T-helper 2 cell treated with Interferon-gamma antibody and Interleukin-4, amounts not matched to agents 5 μg/mL and 100 μg/mL, for 36 hours (primary cell): ENCODE data around the gene ZFHX3.

Experiments
- DNase-seq: peaks from one replicate; pipeline ENCODE4 v3.0.0; 2021; ENCODE audit warnings: low spot score
- H3K27ac Mint-ChIP-seq: one replicate; pipeline ENCODE4 v1.8.0; 2021; ENCODE audit warnings: mild to moderate bottlenecking, mixed read lengths
- H3K27me3 Mint-ChIP-seq: one replicate; pipeline ENCODE4 v1.8.0; 2021; ENCODE audit warnings: low read depth, mixed read lengths
- H3K36me3 Mint-ChIP-seq: one replicate; pipeline ENCODE4 v1.8.0; 2021; ENCODE audit warnings: low read depth, mixed read lengths
- H3K4me1 Mint-ChIP-seq: one replicate; pipeline ENCODE4 v1.8.0; 2021; ENCODE audit warnings: low read depth, mixed read lengths
- H3K4me3 Mint-ChIP-seq: one replicate; pipeline ENCODE4 v1.8.0; 2022; ENCODE audit warnings: mild to moderate bottlenecking, moderate library complexity, mixed read lengths
- H3K9me3 Mint-ChIP-seq: one replicate; pipeline ENCODE4 v1.8.0; 2021; ENCODE audit warnings: mixed read lengths

Gene ZFHX3

DNA sequence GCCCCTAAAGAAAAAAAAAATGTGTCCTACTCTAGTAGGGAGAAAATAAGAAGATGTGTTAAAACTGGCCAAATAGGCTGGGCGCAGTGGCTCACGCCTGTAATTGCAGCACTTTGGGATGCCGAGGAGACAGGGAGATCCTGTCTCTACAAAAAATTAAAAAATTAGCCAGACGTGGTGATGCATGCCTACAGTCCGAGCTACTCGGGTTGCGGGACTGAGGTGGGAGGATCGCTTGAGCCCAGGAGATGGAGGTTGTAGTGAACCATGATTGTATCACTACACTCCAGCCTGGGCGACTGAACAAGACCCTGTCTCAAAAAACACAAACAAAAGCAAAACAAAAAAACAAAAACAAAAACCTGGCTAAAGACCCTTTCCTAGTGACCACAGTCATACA, 15.9 kb downstream of the ZFHX3 start:
- H3K36me3 Mint-ChIP-seq, result no peaks in the 10 kb centered on the region
- no peaks in the 10 kb centered on the region for H3K9me3 Mint-ChIP-seq
- no peak overlapping the region for H3K4me3 Mint-ChIP-seq
- peaks cover 3% of the 10 kb centered on the region for H3K4me1 Mint-ChIP-seq
- no peak for DNase-seq
- no peak overlapping the region for H3K27ac Mint-ChIP-seq
- H3K27me3 Mint-ChIP-seq, result peaks cover 29% of the 10 kb centered on the region

DNA sequence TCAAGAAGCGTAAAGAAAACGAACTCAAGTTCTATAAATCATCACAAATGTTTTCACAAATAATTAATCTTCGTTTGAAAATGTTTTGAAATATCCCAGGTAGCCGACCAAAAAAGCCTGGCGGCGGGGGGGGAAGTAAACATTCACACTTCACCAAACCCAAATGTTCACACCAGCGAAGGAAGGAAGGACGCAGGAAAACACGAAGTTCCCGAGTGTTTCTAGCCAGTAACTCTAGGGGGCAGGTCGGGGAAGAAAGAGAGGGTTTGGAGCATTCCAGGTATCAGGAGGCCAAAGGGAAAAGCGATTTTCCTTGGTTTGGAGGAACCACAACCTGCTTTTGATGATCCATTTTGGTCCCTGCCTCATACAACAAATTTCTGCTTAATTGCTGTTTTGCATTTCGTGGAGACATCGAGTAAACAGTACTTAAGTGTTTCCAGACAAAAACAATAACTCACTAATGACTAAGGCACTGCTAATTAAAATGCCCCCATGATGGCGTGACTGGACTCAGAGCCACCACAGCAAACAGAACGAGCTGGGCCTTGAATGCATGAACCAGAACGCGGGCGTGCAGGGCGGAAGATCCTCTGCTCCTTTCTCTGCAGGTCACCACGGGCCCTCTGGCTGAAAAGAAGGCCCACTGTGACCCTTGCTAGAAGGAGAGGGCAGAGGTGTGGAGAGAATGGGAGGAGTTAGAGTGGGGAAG, 16.6 kb downstream of the ZFHX3 start:
- Mint-ChIP-seq H3K36me3 (no peaks in the 10 kb centered on the region), H3K27ac (no peak overlapping the region), H3K4me3 (no peak overlapping the region), H3K9me3 (no peaks in the 10 kb centered on the region), H3K4me1 (peaks cover 3% of the 10 kb centered on the region), H3K27me3 (peaks cover 24% of the 10 kb centered on the region)
- DNase-seq, result no peak

DNA sequence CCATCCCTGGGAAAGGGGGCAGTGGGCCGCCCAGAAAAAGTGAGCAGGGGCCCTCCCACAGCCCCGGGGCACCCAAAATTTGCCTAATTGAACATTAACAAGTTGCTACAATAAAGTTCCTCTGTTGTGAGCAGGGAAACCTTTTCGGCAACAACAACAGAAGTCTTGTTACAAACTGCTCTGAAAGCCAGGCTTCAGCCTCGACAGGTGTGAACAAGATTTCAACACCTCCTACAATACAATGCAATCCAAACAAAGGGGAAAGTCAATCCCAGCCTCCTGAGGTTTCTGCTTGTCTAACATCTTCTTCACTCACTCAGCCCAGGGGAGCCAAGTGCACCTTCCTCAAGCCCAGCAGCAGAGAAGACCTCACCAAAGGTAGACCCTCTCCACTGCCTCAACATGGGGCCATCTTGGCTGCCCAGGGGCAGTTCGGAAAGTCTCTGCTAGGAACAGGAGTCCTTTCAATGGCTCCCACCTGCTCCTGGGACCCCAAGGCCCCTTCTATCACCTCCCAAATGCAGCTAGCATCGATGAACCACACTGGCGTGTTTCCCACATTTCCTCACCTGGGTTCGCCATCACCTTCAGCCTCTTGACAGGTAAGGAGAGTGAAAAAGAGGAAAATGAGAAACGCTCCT, 19.1 kb downstream of the ZFHX3 start:
- no peaks in the 10 kb centered on the region for H3K36me3 Mint-ChIP-seq
- no peaks in the 10 kb centered on the region for H3K9me3 Mint-ChIP-seq
- no peak overlapping the region for H3K4me3 Mint-ChIP-seq
- no peaks in the 10 kb centered on the region for H3K4me1 Mint-ChIP-seq
- H3K27ac Mint-ChIP-seq, result no peak overlapping the region
- DNase-seq, result no peak
- peaks cover 8% of the 10 kb centered on the region for H3K27me3 Mint-ChIP-seq

DNA sequence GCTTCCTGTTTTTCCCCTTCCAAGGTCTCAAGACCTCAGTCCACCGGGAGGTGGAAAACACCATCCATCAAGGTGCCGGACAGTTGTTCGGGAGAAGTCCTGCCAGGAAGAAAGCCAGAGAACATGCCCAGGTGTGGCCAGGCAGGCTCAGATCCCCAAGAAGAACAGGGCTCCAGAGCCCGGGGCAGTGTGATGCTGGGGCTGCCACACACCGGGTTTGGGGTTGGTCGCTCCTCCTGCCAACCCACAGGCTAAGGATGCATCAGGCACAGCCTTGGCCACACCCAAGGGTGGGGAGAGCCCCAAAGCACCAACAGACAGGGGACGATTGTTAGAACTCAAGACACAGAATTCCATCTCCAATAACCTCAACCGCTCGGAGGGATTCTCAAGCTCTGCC, 19.7 kb downstream of the ZFHX3 start:
- Mint-ChIP-seq H3K27me3 (peaks cover 6% of the 10 kb centered on the region), H3K27ac (no peak overlapping the region), H3K4me3 (no peak overlapping the region), H3K36me3 (no peaks in the 10 kb centered on the region), H3K9me3 (no peaks in the 10 kb centered on the region), H3K4me1 (no peaks in the 10 kb centered on the region)
- DNase-seq, result no peak

DNA sequence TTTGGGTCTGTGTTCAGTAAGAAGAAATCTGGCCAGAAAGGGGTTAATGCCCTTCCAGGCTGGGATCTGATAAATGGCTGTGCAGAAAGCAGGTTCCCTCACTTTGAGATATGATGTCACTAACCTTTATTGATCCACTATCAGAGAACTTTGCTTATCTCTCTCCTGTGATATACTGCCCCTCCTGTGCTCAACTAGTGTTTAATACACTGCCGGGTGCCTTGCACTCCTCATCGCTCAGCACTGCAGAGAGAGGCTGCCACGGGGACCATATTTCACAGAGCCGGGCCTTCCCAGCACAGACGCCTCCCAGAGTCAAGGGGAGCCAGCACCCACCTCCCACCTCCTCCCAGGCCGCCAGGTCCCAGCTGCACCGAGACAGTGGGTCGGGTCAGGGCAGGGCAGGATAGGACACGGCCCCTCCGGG, 20.2 kb downstream of the ZFHX3 start:
- no peak overlapping the region for H3K4me3 Mint-ChIP-seq
- peaks cover 6% of the 10 kb centered on the region for H3K27me3 Mint-ChIP-seq
- DNase-seq, result no peak
- no peaks in the 10 kb centered on the region for H3K4me1 Mint-ChIP-seq
- no peaks in the 10 kb centered on the region for H3K9me3 Mint-ChIP-seq
- no peaks in the 10 kb centered on the region for H3K36me3 Mint-ChIP-seq
- no peak overlapping the region for H3K27ac Mint-ChIP-seq

DNA sequence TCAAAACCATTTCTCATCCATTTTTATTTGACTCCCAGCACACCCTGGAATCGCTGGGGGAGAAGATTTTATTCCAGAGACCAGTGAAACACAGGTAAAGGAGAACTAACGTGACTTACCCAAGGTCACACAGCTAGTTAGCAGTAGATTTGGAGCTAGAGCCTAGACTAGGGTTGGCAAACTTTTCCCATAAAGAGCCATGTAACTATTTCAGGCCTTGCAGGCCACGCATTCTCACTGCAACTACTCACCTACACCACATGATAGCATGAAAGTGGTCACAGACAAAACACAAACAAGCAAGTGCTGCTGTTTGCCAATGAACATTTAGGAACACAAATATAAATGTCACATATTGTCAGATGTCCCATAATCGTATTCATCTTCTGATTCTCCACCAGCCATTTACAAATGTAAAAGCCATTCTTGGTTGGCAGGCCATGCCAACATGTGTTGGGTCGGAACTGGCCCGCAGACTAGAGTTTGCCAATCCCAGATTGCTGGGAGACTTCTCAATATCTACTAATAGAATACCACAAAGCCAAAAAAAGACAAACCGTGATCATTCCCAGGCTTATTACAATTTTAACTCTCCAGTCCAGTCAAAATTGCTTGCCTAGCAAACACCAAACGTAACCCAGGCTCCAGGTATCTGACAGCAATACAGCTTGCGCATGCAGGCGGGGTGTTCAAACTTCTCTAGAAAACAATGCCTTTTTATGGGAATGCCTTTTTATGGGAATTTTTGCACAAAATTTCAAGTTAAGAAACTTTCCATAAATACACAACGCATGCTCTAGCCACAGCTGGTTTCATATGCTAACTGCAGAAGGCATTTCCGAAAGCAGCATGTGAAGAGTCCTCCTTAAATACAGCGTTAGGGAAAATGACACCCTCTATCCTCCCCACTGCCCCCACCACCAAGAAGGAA, 20.9 kb downstream of the ZFHX3 start:
- H3K27me3 Mint-ChIP-seq, result peaks cover 2% of the 10 kb centered on the region
- no peak for DNase-seq

DNA sequence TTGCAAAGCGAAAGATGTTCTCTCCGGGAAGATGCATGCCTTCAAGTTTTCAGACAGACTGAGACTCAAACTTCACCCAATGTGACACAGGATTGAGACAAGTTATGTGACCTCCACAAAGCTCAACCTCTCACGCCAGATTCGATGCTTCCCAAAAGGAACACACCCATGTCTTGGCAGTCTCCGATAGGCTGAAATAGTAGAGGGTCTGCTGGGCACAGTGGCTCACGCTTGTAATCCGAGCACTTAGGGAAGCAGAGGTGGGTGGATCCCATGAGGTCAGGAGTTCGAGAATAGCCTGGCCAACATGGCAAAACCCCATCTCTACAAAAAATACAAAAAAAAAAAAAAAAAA, 22.1 kb downstream of the ZFHX3 start:
- no peaks in the 10 kb centered on the region for H3K4me1 Mint-ChIP-seq
- H3K9me3 Mint-ChIP-seq, result no peaks in the 10 kb centered on the region
- H3K27me3 Mint-ChIP-seq, result no peaks in the 10 kb centered on the region
- H3K4me3 Mint-ChIP-seq, result no peak overlapping the region
- no peaks in the 10 kb centered on the region for H3K36me3 Mint-ChIP-seq
- H3K27ac Mint-ChIP-seq, result no peak overlapping the region
- DNase-seq, result no peak

More for the DNA sequence above, 20.9 kb downstream of the ZFHX3 start:
- no peak overlapping the region for H3K27ac Mint-ChIP-seq
- no peaks in the 10 kb centered on the region for H3K9me3 Mint-ChIP-seq
- H3K4me3 Mint-ChIP-seq, result no peak overlapping the region
- H3K36me3 Mint-ChIP-seq, result no peaks in the 10 kb centered on the region
- no peaks in the 10 kb centered on the region for H3K4me1 Mint-ChIP-seq

DNA sequence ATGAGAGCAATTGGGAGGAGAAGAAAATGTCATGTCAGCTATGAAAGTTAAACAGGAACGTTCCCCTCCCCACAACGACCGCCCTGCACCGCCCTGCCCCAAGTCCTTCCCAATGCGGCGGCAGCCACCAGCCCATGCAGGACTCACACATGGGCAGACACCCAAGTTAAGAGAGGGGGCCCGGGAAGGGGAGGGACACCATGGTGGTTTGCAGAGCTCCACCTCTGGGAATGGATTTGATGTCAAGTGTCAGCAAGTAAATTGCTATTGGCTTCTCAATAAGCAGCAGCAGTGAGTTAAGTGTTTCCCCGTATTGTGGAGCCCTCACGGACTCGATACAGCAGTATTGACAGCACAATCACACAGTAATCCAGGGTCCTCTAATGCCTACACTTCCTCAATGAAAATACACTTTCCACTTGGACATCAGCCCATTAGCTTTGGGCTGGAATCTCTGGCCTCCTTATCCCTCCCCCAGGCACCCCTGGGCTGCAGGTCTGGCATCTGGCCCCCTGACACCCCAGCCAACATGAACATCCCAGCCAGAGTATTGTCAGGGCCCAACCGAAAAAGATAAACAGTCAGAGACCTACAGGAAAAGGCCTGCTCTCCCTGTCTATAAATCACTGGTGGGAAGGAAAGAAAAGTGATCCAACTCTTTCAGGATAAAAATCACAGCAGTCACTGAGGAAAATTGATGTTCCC, 22.6 kb downstream of the ZFHX3 start:
- Mint-ChIP-seq H3K4me3 (no peak overlapping the region), H3K9me3 (no peaks in the 10 kb centered on the region), H3K27me3 (no peaks in the 10 kb centered on the region), H3K36me3 (no peaks in the 10 kb centered on the region), H3K4me1 (no peaks in the 10 kb centered on the region), H3K27ac (no peak overlapping the region)
- no peak for DNase-seq

DNA sequence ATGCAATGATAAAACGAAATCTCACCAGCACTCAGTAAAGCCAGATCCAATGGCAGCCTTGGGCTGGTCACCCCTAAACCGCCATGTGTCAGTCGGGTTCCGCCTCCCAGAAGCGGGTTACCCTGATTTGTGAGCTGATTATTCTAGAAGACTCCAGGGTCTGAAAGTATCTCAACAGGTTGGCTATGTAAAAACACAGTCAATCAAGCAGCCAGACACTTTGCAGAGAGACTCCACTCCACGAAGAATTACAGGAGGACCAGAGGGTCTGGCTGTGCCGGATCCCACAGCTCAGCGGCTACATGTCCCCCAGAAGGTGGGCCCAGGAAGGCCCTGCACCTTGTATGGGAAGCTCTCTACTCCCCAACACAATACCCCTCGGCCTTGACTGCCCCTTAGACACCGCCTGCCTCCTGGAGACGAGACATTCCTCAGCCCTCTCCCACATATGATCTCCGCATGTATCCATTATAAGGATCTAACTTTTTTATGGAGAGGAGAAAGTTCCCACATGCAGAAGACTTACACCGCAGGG, 23.3 kb downstream of the ZFHX3 start:
- Mint-ChIP-seq H3K4me3 (no peak overlapping the region), H3K9me3 (no peaks in the 10 kb centered on the region), H3K27ac (no peak overlapping the region), H3K36me3 (no peaks in the 10 kb centered on the region), H3K4me1 (no peaks in the 10 kb centered on the region), H3K27me3 (no peaks in the 10 kb centered on the region)
- DNase-seq, result no peak

DNA sequence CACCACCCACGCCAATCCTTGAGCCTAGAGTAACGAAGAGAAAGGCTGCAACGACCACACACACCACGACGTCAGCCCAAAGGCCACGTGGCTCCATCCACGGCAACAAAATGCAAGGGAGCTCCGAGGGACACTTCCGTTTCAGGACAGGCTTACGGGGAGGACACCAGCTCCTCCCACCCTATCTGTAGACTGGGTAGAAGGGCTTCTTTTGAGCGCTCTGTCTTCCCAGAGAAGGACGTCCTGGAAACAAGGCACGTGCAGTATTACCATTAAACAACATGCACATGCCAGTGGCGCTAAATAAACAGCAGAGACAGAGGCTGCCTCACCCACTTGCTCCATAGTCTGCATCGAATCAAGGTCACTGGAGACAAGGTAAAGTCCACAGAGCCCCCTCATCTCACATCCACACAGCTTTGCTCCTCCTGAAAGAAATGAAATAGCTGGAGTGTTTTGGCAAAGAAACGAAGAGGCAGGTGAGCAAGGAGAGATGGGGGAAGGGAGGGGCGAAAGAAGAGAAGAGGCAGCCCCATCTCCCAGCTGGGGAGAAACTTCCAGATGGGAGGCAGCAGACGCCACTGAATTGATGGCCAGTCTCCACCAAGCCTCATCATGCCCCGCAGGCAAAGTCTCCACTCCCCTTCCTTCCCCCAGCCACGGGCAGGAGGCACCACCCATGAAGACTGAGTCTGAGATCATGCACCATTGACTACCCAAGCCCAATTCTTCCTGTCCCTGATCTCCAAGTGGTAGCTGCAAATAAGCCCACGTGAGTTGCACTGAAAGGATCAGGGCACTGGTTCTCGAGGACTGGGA, 24.0 kb downstream of the ZFHX3 start:
- Mint-ChIP-seq H3K36me3 (no peaks in the 10 kb centered on the region), H3K27ac (no peak overlapping the region), H3K27me3 (no peaks in the 10 kb centered on the region), H3K9me3 (no peaks in the 10 kb centered on the region), H3K4me1 (no peaks in the 10 kb centered on the region), H3K4me3 (no peak overlapping the region)
- no peak for DNase-seq

DNA sequence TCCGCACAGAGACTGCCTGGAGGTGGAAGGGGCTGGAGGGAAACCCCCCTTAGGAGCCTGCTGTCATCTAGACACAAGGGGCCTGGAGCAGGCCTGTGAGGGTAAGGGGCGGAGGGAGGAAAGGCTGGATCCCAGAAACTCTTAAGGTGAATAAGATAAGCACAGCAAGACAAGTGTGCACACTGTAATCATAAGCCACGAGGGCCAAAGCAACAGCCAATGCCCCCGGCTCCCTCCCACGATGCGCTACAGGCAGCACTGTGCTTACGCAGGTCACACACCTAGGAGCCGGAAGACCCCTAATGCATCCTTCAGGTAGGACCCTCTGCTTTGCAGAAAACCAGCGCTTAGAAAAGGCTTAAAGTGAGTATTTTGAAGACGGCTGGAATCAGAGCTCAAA, 24.6 kb downstream of the ZFHX3 start:
- no peaks in the 10 kb centered on the region for H3K36me3 Mint-ChIP-seq
- H3K27ac Mint-ChIP-seq, result no peak overlapping the region
- no peak for DNase-seq
- H3K4me1 Mint-ChIP-seq, result no peaks in the 10 kb centered on the region
- no peaks in the 10 kb centered on the region for H3K27me3 Mint-ChIP-seq
- H3K4me3 Mint-ChIP-seq, result no peak overlapping the region
- H3K9me3 Mint-ChIP-seq, result no peaks in the 10 kb centered on the region

DNA sequence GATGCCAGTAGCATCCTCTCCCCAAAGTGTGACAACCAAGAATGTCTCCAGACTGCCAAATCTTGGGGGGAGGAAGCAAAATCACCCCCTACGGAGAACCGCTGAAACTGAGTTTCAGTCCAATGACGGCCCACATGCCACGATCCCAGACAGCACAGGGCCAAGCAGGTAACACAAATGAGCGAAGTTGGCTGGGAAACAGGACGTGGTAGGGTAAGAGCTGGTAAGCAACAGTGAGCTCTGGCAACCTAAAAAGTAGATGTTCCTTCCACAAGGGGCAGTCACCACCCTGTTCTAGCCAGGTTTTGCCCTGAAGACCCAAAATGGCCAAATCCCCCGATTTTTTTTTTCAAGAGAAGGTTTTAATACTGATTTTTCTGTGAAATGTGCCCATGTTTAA, 25.4 kb downstream of the ZFHX3 start:
- no peak overlapping the region for H3K27ac Mint-ChIP-seq
- no peaks in the 10 kb centered on the region for H3K27me3 Mint-ChIP-seq
- no peaks in the 10 kb centered on the region for H3K36me3 Mint-ChIP-seq
- H3K9me3 Mint-ChIP-seq, result no peaks in the 10 kb centered on the region
- no peak for DNase-seq
- H3K4me1 Mint-ChIP-seq, result no peaks in the 10 kb centered on the region
- H3K4me3 Mint-ChIP-seq, result no peak overlapping the region

DNA sequence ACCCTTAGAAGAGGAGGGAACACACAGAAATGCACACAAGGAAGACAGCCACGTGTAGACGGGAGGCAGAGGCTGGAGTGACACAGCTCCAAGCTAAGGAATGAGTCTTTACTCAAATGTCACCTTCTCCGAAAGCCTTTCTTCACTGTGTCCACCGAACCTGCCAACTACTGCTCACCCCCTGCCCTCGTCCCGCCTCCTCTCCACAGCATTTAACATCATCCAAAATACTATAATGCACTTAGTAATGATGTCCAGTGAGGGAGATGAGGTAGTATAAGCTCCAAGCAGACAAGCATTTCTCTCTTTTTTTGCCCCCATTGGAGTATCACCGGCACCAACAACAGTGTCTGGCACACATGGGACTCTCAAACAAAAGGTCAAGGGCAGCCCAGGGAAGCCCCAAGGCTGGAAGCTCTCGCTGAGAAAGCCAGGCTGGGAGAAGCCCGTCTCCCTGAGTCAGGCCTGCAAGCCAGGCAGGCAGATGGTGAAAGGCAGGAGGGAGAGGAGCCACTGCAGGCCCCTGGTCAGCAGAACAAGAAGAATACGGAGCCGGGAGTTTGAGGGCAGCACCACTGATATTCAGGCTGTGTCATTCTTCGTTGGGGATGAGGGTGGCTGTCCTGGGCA, 25.9 kb downstream of the ZFHX3 start:
- Mint-ChIP-seq H3K9me3 (no peaks in the 10 kb centered on the region), H3K36me3 (no peaks in the 10 kb centered on the region), H3K27ac (no peak overlapping the region), H3K4me3 (no peak overlapping the region), H3K4me1 (no peaks in the 10 kb centered on the region), H3K27me3 (no peaks in the 10 kb centered on the region)
- no peak for DNase-seq
